ENCODE data around the gene C1QTNF6. TPM values are rescaled to one million over a fixed set of nuclear protein-coding genes. Genes with fewer than 3 reads are reported as not detected.

Gene C1QTNF6
- total RNA-seq, 1 donor from 2014 or later, result 58.3 TPM

DNA sequence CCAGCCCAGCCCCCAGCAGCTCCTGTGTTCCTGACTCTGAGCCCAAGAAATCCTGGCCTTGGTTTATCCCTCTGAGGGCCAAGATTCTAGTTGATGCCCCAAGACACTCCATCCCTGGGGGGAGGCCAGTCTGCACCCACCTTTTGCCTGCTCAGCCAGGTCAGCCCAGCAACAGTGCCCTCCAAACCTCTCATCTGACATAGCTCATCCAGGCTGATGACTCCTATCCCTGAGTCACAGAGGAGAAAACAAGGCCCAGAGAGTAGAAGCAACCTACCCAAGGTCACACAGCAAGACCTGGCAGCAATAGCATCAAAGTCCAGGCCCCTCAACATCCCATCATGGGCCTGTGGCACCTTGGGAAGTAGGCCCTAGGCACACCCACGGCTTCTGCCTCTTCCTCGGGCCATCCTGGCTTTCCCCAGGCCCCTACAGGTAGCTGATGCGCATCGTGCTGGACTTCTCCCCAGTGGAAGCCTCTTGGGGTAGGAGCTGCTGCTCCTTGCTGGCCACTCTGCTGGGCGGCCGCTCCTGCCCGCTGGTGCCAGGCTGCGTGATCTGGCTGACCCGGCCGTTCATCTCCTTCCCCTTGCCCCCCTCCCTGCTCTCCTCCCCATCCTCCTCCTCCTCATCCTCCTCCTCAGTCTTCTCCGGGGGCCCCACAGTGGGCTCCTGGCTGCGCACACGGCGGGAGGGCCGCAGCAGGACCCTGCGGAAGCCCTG lies 18.2 kb upstream of the C1QTNF6 start:
- Mint-ChIP-seq H3K4me3 (no peak overlapping the region), H3K27ac (no peak overlapping the region), H3K4me1 (peaks cover 13% of the 10 kb centered on the region), H3K27me3 (ENCODE audit: low read depth) (peaks cover 1% of the 10 kb centered on the region), H3K36me3 (no peaks in the 10 kb centered on the region), H3K9me3 (no peaks in the 10 kb centered on the region)
- no peak for DNase-seq (ENCODE audit: low spot score in 2 of 2, unreplicated experiment in 2 of 2)
- TF ChIP-seq, protein P1, sequence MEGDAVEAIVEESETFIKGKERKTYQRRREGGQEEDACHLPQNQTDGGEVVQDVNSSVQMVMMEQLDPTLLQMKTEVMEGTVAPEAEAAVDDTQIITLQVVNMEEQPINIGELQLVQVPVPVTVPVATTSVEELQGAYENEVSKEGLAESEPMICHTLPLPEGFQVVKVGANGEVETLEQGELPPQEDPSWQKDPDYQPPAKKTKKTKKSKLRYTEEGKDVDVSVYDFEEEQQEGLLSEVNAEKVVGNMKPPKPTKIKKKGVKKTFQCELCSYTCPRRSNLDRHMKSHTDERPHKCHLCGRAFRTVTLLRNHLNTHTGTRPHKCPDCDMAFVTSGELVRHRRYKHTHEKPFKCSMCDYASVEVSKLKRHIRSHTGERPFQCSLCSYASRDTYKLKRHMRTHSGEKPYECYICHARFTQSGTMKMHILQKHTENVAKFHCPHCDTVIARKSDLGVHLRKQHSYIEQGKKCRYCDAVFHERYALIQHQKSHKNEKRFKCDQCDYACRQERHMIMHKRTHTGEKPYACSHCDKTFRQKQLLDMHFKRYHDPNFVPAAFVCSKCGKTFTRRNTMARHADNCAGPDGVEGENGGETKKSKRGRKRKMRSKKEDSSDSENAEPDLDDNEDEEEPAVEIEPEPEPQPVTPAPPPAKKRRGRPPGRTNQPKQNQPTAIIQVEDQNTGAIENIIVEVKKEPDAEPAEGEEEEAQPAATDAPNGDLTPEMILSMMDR (IDR thresholded peaks at IDR 0.05; ENCODE audit: unreplicated experiment), result no peak

DNA sequence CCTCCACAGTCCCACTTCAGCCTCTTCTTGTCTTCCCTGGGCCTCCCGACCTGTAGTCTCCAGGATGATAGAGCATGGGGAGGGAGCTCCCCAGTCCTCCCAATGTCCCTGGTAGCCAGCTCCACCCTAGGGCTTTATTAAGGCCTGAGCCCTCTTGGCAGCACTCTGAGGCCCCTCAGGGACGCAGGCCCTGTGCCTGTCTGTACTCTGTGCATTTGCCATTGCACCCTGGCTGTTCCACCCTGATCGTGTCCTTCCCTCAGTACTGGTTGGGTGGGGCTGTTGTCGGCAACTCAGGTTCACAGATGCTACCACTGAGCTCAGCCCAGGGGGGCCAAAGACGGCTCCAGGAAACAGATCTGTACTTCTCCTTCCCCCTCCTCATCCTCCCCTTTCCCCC lies 17.0 kb upstream of the C1QTNF6 start:
- Mint-ChIP-seq H3K36me3 (no peaks in the 10 kb centered on the region), H3K9me3 (no peaks in the 10 kb centered on the region), H3K27ac (no peak overlapping the region), H3K27me3 (ENCODE audit: low read depth) (no peaks in the 10 kb centered on the region), H3K4me3 (no peak overlapping the region), H3K4me1 (peaks cover 5% of the 10 kb centered on the region)
- TF ChIP-seq, protein P1 (IDR thresholded peaks at IDR 0.05; ENCODE audit: unreplicated experiment), result no peak
- DNase-seq (ENCODE audit: low spot score in 2 of 2, unreplicated experiment in 2 of 2), result no peak

DNA sequence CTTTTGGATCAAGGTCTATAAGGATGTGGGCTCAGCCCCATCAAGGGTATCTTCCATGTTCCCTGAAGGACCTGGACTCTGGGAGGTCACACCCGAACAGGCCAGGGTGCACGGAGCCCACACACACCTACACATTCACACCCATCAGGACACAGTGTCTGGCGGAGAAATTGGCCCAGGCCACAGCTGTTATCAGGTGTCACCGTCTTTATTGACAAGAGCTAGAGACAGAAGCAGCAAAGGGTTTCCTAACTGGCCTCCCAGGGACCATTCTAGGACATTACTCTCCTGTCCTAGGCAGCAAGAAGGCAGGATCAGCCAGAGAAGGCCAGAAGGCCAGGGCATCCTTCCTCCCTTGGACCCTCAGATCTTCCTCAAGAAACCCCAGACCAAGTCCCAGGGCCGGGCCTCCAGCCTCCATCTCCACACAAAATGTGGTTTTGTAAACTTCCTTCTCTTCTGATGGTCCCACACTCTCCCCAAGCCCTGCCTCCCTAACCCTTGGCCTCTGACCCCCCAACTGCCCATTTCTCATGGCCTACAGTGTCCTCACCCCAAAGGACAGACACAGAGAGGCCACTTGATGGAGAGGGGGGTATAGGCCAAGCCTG lies 16.1 kb upstream of the C1QTNF6 start:
- TF ChIP-seq, protein P1 (IDR thresholded peaks at IDR 0.05; ENCODE audit: unreplicated experiment), result no peak
- H3K9me3 Mint-ChIP-seq, result no peaks in the 10 kb centered on the region
- H3K27me3 Mint-ChIP-seq (ENCODE audit: low read depth), result no peaks in the 10 kb centered on the region
- no peaks in the 10 kb centered on the region for H3K36me3 Mint-ChIP-seq
- no peak overlapping the region for H3K4me3 Mint-ChIP-seq
- H3K27ac Mint-ChIP-seq, result no peak overlapping the region
- peaks cover 5% of the 10 kb centered on the region for H3K4me1 Mint-ChIP-seq
- no peak for DNase-seq (ENCODE audit: low spot score in 2 of 2, unreplicated experiment in 2 of 2)

DNA sequence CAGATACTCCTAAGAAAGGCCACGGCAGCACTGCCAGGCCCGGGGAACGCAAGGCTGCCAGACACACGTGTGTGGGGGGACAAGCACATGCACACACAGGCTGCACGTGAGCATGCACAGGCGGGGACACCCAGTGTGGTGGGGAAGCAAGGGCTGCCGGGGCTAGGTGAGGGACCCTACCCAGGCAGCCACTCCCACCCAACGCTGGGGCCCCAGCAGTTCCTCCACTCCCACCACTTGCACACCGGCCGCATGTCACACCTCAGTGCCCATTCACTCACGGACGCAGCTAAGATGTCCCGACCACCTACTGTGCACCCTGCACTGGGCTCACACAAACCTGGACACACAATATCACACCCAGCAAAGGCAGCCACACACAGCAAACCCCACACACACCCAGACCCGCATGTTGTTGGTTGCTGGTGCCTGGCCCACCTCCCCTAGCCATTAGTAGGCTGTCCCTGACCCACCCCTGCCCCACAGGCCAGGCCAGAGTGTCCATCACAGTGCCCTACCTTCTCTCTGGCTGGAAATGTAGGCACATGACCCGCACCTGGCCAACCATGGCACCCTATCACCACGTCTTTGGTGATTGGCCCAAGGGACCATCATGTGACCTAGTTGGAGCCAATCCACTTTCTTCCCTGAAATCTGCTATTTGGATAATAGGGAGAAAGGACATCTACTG lies 15.5 kb upstream of the C1QTNF6 start:
- H3K9me3 Mint-ChIP-seq, result no peaks in the 10 kb centered on the region
- no peaks in the 10 kb centered on the region for H3K27me3 Mint-ChIP-seq (ENCODE audit: low read depth)
- H3K36me3 Mint-ChIP-seq, result no peaks in the 10 kb centered on the region
- H3K4me3 Mint-ChIP-seq, result no peak overlapping the region
- no peak overlapping the region for H3K27ac Mint-ChIP-seq
- no peaks in the 10 kb centered on the region for H3K4me1 Mint-ChIP-seq
- DNase-seq (ENCODE audit: low spot score in 2 of 2, unreplicated experiment in 2 of 2), result no peak
- TF ChIP-seq, protein P1 (IDR thresholded peaks at IDR 0.05; ENCODE audit: unreplicated experiment), result no peak

DNA sequence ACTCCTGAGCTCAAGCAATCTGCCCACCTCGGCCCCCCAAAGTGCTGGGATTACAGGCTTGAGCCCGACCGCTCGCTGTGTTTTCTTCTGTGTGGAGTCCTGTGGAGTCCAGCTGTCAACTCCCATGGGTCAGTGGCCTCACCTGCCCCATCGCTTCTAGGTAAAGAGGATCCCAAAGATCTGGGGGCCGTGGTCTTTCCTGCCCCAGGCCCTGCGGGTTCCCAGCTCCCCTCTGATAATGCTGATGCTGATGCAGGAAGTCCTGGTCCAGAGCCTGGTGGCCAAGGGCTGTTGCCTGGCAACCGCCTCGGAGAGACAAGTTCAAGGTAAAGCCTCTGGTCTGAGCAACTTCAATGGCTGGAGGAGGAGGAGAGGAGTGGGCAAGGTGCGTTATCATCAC lies 14.7 kb upstream of the C1QTNF6 start:
- H3K9me3 Mint-ChIP-seq, result no peaks in the 10 kb centered on the region
- H3K4me3 Mint-ChIP-seq, result no peak overlapping the region
- no peaks in the 10 kb centered on the region for H3K36me3 Mint-ChIP-seq
- no peak overlapping the region for H3K27ac Mint-ChIP-seq
- no peaks in the 10 kb centered on the region for H3K27me3 Mint-ChIP-seq (ENCODE audit: low read depth)
- DNase-seq (ENCODE audit: low spot score in 2 of 2, unreplicated experiment in 2 of 2), result no peak
- peaks cover 7% of the 10 kb centered on the region for H3K4me1 Mint-ChIP-seq
- TF ChIP-seq, protein P1 (IDR thresholded peaks at IDR 0.05; ENCODE audit: unreplicated experiment), result no peak

Measured in mesothelial cell of epicardium (in vitro differentiated cells).